ENCODE data around the gene PPT1. TPM values are rescaled to one million over a fixed set of nuclear protein-coding genes. Genes with fewer than 3 reads are reported as not detected.

The PPT1 gene
- total and polyA plus RNA-seq, 2 of the 8 experiments (the other 6 are each of a cell fraction or from before 2014, with no cell fraction given), result 77.1 to 150 TPM

DNA sequence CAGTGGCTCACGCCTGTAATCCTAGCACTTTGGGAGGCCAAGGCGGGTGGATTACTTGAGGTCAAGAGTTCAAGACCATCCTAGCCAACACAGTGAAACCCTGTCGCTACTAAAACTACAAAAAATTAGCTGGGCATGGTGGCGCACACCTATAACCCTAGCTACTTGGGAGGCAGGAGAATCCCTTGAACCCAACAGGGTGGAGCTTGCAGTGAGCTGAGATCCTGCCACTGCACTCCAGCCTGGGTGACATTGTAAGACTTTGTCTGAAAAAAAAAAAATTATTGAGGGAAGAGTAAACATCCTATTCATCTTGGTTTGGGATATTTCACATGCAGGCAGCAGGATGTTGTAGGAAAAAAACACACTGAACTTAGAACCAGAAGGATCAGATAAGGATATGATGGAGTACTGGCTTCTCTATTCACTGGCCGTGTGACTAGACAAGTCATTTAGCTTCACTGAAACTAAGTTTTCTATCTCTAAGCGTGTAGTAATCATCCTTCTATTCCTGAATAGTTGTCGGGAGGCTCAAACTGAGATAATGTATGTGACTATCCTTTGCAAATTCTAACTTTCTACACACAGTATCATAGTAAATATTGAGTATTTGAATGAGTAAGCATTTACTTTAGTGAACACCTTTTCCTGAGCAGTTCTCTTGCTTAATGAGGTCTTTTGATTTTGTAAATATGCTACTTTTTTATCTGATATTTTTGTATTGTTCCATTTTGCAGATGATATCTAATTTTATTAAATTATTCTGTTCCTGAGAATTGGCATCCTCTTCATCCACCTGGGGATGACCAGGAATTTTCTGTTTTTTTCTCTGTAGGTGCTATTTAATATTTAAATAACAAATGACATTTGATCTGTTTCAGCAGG, 38.4 kb downstream of the PPT1 start (continued):
- TF ChIP-seq, protein P1, sequence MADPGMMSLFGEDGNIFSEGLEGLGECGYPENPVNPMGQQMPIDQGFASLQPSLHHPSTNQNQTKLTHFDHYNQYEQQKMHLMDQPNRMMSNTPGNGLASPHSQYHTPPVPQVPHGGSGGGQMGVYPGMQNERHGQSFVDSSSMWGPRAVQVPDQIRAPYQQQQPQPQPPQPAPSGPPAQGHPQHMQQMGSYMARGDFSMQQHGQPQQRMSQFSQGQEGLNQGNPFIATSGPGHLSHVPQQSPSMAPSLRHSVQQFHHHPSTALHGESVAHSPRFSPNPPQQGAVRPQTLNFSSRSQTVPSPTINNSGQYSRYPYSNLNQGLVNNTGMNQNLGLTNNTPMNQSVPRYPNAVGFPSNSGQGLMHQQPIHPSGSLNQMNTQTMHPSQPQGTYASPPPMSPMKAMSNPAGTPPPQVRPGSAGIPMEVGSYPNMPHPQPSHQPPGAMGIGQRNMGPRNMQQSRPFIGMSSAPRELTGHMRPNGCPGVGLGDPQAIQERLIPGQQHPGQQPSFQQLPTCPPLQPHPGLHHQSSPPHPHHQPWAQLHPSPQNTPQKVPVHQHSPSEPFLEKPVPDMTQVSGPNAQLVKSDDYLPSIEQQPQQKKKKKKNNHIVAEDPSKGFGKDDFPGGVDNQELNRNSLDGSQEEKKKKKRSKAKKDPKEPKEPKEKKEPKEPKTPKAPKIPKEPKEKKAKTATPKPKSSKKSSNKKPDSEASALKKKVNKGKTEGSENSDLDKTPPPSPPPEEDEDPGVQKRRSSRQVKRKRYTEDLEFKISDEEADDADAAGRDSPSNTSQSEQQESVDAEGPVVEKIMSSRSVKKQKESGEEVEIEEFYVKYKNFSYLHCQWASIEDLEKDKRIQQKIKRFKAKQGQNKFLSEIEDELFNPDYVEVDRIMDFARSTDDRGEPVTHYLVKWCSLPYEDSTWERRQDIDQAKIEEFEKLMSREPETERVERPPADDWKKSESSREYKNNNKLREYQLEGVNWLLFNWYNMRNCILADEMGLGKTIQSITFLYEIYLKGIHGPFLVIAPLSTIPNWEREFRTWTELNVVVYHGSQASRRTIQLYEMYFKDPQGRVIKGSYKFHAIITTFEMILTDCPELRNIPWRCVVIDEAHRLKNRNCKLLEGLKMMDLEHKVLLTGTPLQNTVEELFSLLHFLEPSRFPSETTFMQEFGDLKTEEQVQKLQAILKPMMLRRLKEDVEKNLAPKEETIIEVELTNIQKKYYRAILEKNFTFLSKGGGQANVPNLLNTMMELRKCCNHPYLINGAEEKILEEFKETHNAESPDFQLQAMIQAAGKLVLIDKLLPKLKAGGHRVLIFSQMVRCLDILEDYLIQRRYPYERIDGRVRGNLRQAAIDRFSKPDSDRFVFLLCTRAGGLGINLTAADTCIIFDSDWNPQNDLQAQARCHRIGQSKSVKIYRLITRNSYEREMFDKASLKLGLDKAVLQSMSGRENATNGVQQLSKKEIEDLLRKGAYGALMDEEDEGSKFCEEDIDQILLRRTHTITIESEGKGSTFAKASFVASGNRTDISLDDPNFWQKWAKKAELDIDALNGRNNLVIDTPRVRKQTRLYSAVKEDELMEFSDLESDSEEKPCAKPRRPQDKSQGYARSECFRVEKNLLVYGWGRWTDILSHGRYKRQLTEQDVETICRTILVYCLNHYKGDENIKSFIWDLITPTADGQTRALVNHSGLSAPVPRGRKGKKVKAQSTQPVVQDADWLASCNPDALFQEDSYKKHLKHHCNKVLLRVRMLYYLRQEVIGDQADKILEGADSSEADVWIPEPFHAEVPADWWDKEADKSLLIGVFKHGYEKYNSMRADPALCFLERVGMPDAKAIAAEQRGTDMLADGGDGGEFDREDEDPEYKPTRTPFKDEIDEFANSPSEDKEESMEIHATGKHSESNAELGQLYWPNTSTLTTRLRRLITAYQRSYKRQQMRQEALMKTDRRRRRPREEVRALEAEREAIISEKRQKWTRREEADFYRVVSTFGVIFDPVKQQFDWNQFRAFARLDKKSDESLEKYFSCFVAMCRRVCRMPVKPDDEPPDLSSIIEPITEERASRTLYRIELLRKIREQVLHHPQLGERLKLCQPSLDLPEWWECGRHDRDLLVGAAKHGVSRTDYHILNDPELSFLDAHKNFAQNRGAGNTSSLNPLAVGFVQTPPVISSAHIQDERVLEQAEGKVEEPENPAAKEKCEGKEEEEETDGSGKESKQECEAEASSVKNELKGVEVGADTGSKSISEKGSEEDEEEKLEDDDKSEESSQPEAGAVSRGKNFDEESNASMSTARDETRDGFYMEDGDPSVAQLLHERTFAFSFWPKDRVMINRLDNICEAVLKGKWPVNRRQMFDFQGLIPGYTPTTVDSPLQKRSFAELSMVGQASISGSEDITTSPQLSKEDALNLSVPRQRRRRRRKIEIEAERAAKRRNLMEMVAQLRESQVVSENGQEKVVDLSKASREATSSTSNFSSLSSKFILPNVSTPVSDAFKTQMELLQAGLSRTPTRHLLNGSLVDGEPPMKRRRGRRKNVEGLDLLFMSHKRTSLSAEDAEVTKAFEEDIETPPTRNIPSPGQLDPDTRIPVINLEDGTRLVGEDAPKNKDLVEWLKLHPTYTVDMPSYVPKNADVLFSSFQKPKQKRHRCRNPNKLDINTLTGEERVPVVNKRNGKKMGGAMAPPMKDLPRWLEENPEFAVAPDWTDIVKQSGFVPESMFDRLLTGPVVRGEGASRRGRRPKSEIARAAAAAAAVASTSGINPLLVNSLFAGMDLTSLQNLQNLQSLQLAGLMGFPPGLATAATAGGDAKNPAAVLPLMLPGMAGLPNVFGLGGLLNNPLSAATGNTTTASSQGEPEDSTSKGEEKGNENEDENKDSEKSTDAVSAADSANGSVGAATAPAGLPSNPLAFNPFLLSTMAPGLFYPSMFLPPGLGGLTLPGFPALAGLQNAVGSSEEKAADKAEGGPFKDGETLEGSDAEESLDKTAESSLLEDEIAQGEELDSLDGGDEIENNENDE (IDR thresholded peaks at IDR 0.05; ENCODE audit: insufficient replicate concordance, low read length), result no peak
- TF ChIP-seq EP300 (IDR thresholded peaks at IDR 0.05; ENCODE audit: borderline replicate concordance in 1 of 2, low read depth in 2 of 2, low read length in 2 of 2) (no peak), POLR2A (IDR thresholded peaks at IDR 0.05; ENCODE audit: control extremely low read depth in 1 of 2, low read depth in 2 of 2, low read length in 2 of 2) (no peak)

Measured in H1 (cell line).